HepG2 (cell line): ENCODE results near the gene CTSA. TPM values are rescaled to one million over a fixed set of nuclear protein-coding genes. Genes with fewer than 3 reads are reported as not detected.
A peak's percentile ranks its signal among the peaks of the same experiment; 100 is the strongest.

Experiments
- E2F5 ChIP-seq: sonication (generic); formaldehyde crosslinking; conservative IDR thresholded peaks from 2 replicates; pipeline ENCODE4 v1.4.0; 2020; ENCODE audit warnings: missing genetic modification reagents
- NCOA1 ChIP-seq: sonication (generic); formaldehyde crosslinking; IDR thresholded peaks from 2 replicates; pipeline ENCODE4 v1.9.0; 2021; ENCODE audit warnings: missing genetic modification reagents
- USF2 ChIP-seq, 2 experiments: sonication (generic) in 1 of 2; formaldehyde crosslinking in 1 of 2; IDR thresholded peaks; 2 replicates each; pipeline versions ENCODE4 v1.5.1 to v1.6.1; 2011 to 2020; ENCODE audit warnings: borderline replicate concordance in 1 of 2, low read depth in 1 of 2, low read length in 1 of 2, mild to moderate bottlenecking in 1 of 2, missing genetic modification reagents in 1 of 2, moderate library complexity in 1 of 2
- YEATS4 ChIP-seq: sonication (generic); formaldehyde crosslinking; IDR thresholded peaks from 2 replicates; pipeline ENCODE4 v1.4.0; 2020; ENCODE audit warnings: missing genetic modification reagents, borderline replicate concordance
- ZGPAT ChIP-seq: IDR thresholded peaks from 2 replicates; pipeline ENCODE4 v1.6.1; 2016; ENCODE audit warnings: mild to moderate bottlenecking
- ZMYM4 ChIP-seq: sonication (generic); formaldehyde crosslinking; IDR thresholded peaks from 2 replicates; pipeline ENCODE4 v1.8.1; 2023; ENCODE audit warnings: mild to moderate bottlenecking, missing genetic modification reagents
- ZNF160 ChIP-seq: sonication (generic); formaldehyde crosslinking; IDR thresholded peaks from 2 replicates; pipeline ENCODE4 v1.8.0; 2022; ENCODE audit warnings: mild to moderate bottlenecking, inconsistent platforms, missing genetic modification reagents
- ZNF446 ChIP-seq: sonication (generic); formaldehyde crosslinking; IDR thresholded peaks from 2 replicates; pipeline ENCODE4 v1.5.0; 2020; ENCODE audit warnings: mild to moderate bottlenecking, missing genetic modification reagents
- ZNF800 ChIP-seq: sonication (generic); formaldehyde crosslinking; IDR thresholded peaks from 2 replicates; pipeline ENCODE4 v1.4.0; 2020; ENCODE audit warnings: missing genetic modification reagents
- polyA plus RNA-seq, 8 experiments: library from polyadenylated mRNA; depleted of rRNA in 3 of 8; stranded (reverse) in 7 of 8; unstranded in 1 of 8; fragments of >200 nt; fragmentation: Illumina TruSeq in 4 of 8; extraction: Trizol in 4 of 8; gene quantifications; 2 replicates each; pipeline versions ENCODE4 v1.2.1 to v1.2.3, GENCODE V29; 2011 to 2016; ENCODE audit warnings: low read depth in 4 of 8, missing spikeins in 1 of 8, mixed read lengths in 1 of 8; ENCODE audit not compliant: insufficient read depth in 1 of 8
- total RNA-seq, 5 experiments: library from RNA; depleted of rRNA; stranded (reverse); fragments of >200 nt; fragmentation: Illumina TruSeq; extraction: Trizol; gene quantifications; 2 replicates each; pipeline ENCODE4 v1.2.3, GENCODE V29; 2016; ENCODE audit warnings: low read depth in 1 of 5
- TF ChIP-seq, protein P1 (sequence below): sonication (generic); formaldehyde crosslinking; IDR thresholded peaks from 2 replicates; pipeline ENCODE4 v1.5.0; 2020; ENCODE audit warnings: missing genetic modification reagents, mild to moderate bottlenecking, borderline replicate concordance
- TF ChIP-seq, protein P2 (sequence below), 2 experiments: sonication (generic) in 1 of 2; formaldehyde crosslinking in 1 of 2; IDR thresholded peaks; 2 replicates each; pipeline versions ENCODE4 v1.6.1 to v1.9.0; 2014 to 2022; ENCODE audit warnings: antibody characterized with exemption in 1 of 2, borderline replicate concordance in 1 of 2, inconsistent platforms in 1 of 2, low read depth in 1 of 2, missing genetic modification reagents in 1 of 2

CTSA gene
- total and polyA plus RNA-seq, 2 of the 13 experiments (the other 11 are each of a cell fraction or from before 2014, with no cell fraction given) = 202 to 231 TPM

DNA sequence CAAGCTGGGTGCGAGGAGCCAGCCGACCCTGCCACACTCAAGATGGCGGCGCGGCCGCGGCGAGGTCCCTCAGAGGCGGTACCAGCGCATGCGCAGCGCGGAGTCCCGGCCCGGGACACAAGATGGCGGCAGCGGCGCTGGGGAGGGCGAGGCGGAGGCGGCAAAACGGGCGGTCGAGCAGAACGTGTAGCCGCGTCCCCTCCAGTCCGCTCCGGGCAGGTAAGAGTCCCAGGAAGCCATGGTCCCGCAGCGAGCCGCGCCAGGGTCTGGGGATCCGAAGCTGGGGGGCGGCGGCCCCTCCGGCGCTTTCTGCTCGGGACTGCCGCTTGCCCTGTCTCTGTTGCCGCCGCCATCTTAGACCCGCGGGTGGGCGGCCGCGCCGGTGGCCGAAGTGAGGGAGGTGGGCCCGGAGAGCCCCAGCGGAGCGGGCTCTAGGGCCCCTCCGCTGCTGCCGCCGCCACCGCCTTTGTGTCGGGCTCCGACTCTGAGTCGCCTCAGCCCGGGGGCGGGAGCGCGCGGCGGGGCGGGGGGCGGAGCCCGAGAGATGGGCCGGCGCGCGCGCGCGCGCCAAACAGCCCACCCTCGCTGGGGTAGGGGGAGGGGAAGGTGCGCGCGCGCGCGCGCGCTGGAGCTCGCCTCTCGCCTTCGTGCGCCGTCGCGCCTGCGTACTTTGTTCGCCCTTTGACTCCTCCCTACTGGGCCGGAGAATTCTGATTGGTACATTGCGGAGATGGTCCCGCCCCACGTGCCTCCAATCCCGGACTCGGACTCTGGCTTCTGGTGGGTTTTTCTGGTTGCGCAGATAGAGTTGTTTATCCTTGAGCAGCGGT is 43.7 kb downstream of the CTSA start, which contains the start of gene PCIF1 (continued):
- peak; percentile 98 for TF ChIP-seq ZNF446 (CRISPR knock-in tag)
- 0 out of 2 replicates have a peak, but pooled peaks have one; percentile 4 for TF ChIP-seq ZNF800 (CRISPR knock-in tag)
- peak; percentile 76 for TF ChIP-seq NCOA1 (CRISPR knock-in tag)
- peak; percentile 96 for TF ChIP-seq ZNF160 (CRISPR knock-in tag)
- peak; percentile 95 for TF ChIP-seq USF2 (IDR thresholded peaks at IDR 0.05; ENCODE audit: low read depth, low read length)
- TF ChIP-seq USF2 (CRISPR knock-in tag; IDR thresholded peaks at IDR 0.05; ENCODE audit: borderline replicate concordance) = peak; percentile 85
- TF ChIP-seq, protein P1, sequence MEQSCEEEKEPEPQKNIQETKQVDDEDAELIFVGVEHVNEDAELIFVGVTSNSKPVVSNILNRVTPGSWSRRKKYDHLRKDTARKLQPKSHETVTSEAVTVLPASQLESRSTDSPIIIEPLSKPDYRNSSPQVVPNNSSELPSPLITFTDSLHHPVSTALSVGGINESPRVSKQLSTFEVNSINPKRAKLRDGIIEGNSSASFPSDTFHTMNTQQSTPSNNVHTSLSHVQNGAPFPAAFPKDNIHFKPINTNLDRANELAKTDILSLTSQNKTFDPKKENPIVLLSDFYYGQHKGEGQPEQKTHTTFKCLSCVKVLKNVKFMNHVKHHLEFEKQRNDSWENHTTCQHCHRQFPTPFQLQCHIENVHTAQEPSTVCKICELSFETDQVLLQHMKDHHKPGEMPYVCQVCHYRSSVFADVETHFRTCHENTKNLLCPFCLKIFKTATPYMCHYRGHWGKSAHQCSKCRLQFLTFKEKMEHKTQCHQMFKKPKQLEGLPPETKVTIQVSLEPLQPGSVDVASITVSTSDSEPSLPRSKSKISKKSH (CRISPR knock-in tag) = peak; percentile 99
- peak; percentile 91; the same call in 1 of the 2 replicates for TF ChIP-seq E2F5
- TF ChIP-seq, protein P2, sequence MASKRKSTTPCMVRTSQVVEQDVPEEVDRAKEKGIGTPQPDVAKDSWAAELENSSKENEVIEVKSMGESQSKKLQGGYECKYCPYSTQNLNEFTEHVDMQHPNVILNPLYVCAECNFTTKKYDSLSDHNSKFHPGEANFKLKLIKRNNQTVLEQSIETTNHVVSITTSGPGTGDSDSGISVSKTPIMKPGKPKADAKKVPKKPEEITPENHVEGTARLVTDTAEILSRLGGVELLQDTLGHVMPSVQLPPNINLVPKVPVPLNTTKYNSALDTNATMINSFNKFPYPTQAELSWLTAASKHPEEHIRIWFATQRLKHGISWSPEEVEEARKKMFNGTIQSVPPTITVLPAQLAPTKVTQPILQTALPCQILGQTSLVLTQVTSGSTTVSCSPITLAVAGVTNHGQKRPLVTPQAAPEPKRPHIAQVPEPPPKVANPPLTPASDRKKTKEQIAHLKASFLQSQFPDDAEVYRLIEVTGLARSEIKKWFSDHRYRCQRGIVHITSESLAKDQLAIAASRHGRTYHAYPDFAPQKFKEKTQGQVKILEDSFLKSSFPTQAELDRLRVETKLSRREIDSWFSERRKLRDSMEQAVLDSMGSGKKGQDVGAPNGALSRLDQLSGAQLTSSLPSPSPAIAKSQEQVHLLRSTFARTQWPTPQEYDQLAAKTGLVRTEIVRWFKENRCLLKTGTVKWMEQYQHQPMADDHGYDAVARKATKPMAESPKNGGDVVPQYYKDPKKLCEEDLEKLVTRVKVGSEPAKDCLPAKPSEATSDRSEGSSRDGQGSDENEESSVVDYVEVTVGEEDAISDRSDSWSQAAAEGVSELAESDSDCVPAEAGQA (IDR thresholded peaks at IDR 0.05; ENCODE audit: low read depth) = peak; percentile 98
- TF ChIP-seq, protein P2 (CRISPR knock-in tag; IDR thresholded peaks at IDR 0.05; ENCODE audit: borderline replicate concordance) = peak; percentile 87; the same call in 1 of the 2 replicates
- TF ChIP-seq ZGPAT (CRISPR knock-in tag) = peak; percentile 95
- TF ChIP-seq YEATS4 (CRISPR knock-in tag) = peak; percentile 86
- no peak; the same call in none of the 2 replicates for TF ChIP-seq ZMYM4 (CRISPR knock-in tag)
